Stimulated activated CD4-positive, alpha-beta T cell treated with anti-CD3 and anti-CD28 coated beads, Interleukin-12 subunit alpha, Interleukin-12 subunit beta, amount 100 ng/mL, for 24 hours (primary cell): ENCODE measurements around the gene LYPD8.

Experiments used
- DNase-seq, 2 experiments: peaks; one replicate each; pipeline ENCODE4 v3.0.0-alpha.2; 2020; ENCODE audit warnings: low read depth in 2 of 2

The LYPD8 gene

DNA sequence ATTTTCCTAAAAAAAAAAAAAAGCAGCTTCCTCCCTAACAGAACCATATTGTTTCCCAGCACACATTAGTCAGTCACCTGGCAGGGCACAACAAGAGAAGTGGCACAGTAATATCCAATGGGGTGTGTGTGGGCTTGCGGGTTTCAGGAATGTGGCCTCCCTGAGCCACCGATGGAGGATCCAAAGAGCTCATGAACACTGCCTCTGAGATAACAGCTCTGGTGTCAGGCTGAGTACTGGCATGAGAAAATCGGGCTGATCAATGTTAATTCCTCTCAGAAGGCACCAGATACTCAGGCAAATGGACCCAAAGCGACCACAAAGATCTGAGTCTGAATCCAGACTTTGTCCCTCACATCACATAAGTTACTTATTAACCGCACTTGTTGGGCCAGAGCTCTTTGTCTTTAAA, 2.2 kb upstream of the LYPD8 start:
- DNase-seq: no peak

DNA sequence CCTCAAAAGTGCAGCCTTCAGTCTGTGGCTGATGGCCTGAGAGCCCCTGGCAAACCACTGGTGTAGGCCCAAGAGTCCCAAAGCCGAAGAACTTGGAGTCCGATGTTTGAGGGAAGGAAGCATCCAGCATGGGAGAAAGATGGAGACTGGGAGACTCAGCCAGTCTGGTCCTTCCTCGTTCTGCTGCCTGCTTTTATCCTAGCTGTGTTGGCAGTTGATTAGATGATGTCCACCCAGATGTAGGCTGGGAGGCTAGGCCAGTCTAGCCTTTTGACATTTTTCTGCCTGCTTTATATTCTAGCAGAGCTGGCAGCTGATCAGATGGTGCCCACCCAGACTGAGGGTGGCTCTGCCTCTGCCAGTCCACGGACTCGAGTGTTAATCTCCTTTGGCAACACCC, 1.1 kb upstream of the LYPD8 start:
- DNase-seq: no peak

DNA sequence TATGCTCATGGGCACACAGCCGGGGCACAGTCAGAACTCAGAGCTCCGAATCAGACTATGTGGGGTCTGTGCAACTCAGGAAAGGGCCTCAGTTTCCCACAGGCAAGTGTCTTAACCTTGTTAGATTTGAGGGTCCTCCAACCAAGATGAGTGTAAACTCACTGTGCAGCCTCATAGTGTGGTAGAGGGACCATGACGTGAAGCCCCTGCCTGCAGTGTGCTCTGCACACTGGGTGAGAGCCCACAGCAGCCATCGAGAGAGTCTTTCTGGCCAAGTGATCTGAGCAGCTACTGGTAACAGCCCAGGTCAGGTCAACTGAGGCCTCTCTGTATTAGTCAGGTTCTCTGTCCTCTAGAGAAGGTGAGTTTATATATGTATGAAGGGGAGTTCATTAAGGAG, 592 bp upstream of the LYPD8 start:
- no peak for DNase-seq

GRCh38 chr1:248753708-248754280, 1.8 kb downstream of the LYPD8 start:
- no peak for DNase-seq

- no peak for DNase-seq
These were observed 2.4 kb downstream of the LYPD8 start for GRCh38 chr1:248753029-248753594.

DNA sequence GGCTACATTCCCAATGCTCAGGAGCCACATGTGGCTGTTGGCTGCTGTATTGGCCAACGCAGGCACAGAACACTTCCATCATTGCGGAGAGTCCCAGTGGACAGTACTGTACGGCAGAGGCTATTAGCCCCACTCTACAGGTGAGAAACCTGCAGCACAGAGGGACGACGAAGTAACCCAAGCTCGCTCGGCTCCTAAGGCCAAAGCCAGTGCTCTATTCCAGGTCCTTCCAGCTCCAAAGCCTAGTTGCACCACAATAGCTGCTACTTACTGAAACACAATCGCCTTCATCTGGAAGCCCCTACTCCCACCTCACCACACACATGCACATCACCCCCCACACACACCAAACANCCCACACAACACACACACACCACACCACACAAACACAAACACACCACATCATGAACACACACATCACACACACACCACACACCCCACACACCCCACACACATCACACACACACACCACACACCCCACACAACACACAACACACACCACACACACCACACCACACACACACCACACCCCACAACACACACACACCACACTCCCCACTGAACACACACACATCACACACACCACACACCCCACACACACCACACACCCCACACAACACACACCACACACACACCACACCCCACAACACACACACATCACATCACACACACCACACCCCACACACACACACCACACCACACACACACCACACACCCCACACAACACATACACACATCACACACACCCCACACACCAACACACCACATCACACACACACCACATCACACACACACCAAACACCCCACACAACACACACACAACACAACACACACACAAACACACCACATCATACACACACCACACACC, 3.2 kb downstream of the LYPD8 start:
- DNase-seq: no peak

DNA sequence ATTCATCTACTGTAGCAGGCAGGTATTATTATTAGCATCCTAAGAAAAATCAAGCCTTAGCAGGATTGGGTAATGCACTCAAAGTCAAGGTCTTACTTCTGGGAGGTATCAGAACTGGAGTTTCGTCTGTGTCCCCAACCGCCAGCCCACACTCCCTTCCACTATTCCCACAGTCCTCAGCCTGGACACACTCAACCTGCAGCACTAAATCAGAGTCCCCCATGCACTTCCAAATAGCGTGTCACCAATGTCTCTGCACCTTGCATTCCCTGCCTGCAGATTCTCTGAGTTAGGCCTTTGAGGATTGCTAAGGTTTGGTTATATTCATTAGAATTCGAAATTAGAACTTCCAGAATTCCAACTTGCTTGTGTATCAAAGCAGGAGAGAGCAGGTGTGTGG, 3.9 kb downstream of the LYPD8 start:
- no peak for DNase-seq

DNA sequence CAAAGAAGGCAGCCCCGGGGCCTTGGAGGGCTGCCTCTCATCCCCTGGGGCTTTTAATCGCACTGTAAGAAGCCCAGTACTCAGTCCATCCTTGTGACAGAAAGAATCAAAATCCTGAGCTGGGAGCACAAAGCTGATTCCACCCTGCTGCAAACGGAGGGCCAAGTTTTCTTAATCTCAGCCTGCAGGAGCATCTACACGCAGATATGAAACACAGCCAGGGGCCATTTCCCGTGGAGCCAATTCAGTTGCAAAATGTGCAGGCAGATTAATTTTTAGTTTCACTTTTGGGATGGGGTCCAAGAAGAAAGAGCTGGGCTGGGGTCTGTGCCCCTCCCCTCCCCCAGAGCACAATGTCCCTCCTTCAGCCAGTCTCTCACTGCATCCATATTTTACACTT, 4.4 kb downstream of the LYPD8 start:
- no peak for DNase-seq

- DNase-seq: no peak
These were observed 5.1 kb downstream of the LYPD8 start for GRCh38 chr1:248750496-248750895.

DNA sequence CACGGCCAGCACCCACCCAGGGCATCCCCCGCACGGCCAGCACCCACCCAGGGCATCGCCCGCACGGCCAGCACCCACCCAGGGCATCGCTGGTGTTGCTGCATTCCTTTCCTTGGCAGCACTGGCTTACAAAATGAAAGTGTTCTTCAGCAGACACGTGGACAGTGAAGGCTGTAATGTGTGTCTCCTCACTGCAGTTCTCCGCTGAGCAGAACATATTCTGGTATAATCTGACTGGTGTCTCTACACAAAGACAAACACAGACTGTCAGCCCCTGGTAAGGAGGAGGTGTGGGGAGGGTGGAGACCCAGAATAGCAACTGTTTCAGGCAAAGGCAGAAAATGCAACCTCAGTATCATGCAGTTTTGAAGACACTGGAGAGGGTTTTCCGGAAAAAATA, 7.3 kb downstream of the LYPD8 start:
- DNase-seq: no peak

DNA sequence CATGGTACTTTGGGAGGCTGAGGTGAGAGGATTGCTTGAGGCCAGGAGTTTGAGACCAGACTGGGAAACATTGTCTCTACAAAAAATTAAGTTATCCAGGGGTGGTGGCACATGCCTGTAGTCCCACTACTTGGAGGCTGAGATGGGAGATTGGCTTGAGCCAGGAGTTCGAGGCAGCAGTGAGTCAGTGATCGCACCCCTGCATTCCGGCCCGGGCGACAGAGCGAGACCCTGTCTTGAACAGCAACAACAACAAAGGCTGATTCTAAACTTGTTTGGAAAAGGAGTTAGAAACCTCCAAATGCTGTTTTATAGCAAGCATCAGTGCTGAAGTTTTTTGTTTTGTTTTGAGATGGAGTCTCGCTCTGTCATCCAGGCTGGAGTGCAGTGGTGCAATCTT, 14.7 kb downstream of the LYPD8 start:
- DNase-seq: no peak

DNA sequence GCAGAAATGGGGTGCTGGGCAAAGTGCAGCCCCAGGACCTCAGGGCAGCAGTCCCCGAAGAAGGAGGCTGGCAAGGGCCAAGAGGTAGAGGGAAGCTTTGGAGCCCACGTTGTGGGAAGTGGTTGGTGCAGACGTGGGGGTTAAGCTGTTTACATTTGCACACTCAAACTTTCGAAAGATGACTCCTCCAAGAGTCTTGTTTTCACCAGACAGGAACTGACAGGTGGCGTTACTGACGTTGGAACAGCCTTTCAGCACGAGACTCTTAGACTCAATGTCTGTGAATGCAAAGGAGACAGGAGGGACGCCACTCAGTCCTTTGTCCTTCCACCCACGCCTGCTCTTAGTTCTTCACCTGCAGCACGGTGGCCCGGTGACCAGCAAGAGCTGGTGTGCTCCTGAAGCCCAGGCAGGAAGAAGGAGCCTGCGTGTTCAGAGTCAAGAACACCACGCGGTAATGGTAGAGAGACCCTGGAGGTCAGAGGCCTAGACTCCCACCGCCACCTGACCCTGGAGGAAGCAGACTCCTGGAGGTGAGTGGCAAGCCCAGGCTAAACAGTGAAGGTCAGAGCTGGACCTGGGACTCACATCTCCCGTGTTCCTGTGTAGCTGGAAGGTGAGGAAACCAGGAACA, 15.9 kb downstream of the LYPD8 start:
- no peak for DNase-seq

DNA sequence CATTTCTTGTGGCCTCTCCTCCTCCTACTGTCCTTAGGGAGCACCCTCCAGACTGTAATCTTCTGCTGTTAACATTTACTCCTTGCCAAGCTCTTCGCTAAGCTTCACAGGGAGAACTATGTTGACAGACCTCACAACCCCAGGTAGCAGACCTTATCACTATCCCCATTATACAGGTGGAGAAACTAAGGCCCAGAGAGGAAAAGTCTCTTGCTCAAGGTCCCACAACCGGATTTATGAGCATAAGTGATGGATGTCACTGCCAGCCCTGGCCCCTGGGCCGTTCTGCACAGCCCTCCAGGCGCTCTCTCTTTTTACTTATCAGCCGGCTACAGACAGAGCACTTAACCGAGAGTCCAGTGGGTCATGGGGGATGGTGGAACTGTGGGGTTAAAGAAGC, 18.1 kb downstream of the LYPD8 start:
- DNase-seq: no peak

GRCh38 chr1:248736977-248737376, 18.6 kb downstream of the LYPD8 start:
- DNase-seq: no peak

DNA sequence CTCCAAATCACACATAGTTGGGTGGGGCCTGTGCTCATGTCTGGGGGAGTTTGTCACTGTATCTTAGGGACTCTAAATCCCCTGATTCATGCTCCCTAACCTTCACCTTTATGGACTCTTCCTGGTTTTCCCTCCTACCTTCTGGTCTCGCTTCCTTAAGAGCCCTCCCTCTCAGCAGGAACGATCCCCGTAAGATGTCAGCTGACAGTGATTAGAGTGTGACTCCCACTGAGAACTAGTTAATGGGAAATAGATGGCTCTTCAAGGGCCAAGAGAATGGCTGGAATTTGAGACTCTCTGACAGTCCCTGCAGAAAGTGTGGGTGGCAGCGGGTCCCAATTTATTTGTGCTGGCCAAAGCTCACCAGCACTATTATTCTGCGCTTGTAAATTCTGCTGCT, 22.0 kb downstream of the LYPD8 start:
- no peak for DNase-seq

- DNase-seq: no peak
These were observed 24.8 kb downstream of the LYPD8 start for GRCh38 chr1:248730507-248731335.

DNA sequence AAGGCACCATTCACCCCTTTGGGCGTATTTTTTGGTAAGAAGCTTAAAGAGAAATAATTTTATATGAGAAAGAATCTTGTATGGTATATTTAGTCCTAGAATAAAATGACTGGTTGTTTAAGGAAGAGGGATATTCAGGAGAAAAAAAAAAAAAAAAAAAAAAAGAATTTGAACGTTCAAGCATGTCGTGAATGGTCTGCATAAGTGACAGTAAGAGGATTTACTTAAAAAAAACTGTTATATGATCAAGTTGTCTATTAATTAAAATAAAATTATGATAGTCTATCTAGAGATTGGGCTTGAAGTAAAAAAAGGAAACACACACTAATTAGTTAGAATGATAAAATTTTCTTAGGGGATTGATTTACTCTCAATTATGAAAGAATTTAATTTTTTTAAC, 41.3 kb downstream of the LYPD8 start:
- DNase-seq: no peak

GRCh38 chr1:248710305-248710900, 45.2 kb downstream of the LYPD8 start:
- no peak for DNase-seq

DNA sequence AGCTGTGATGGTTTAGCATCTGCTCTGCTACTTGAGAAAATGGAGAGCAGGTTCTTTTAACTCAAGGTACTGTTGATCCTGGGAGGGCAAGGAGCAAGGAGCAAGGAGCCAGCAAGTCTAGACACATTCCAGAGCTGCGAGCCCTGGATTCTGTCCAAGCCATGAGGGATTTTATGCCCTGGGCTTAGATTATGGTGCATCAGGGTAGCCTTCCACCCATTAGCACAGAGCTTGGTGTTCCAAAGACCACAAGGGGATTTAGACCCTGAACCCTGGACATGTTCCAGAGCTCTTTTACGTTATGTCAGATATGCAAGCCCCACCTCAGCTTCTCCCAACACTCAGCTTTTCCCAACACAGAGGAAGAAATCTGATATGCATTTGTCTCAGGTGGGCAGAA, 51.0 kb downstream of the LYPD8 start:
- DNase-seq: no peak

DNA sequence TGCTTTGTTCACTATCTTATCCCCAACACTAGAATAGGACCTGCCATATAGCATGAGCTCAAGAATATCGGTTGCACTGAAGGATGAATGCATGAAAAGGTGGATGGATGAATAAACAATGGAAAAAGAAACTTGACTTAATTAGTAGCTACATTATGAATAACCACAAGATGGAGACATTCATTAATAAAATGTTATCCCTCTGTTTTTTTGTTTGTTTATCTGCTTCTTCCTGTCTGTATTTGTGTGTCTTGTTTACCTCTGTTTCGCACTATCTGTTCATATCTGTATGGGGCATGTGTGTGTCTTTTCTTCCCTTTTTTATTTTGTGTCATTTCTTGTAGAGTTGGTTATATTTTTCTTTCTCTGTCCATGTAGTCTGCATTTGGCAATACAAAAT, 51.9 kb downstream of the LYPD8 start:
- no peak for DNase-seq

DNA sequence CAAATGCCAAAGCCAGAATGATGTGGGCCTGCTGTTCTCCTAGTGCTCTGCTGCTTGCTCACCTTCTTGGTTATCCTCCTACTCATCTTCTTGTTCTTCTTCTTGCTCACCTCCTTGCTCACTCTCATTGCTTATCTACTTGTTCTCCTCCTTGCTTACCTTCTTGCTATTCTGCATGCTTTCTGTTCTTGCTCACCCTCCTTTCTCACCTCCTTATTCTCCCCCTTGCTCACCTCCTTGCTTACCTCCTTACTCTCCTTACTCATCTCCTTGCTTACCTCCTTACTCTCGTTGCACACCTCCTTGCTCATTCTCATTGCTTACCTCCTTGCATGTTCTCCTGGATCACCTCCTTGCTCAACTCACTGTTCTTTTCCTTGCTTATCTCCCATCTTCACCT, 52.8 kb downstream of the LYPD8 start, which contains the start of gene OR14I1:
Gene OR14I1, minus strand, starts transcription at position 53 of the 400 bp plus-strand sequence.
- no peak for DNase-seq
